CD4-positive, alpha-beta T cell treated with Interleukin-4 for 1 hour (primary cell): ENCODE results near the gene RDH13.

Experiments
- DNase-seq, 2 donors: peaks; one replicate each; pipeline ENCODE4 v3.0.0-alpha.2; 2020 to 2022

RDH13 gene

GRCh38 chr19:55091126-55091910 lies 28.4 kb upstream of the RDH13 start:
- DNase-seq = no peak

- no peak for DNase-seq
These were observed 27.6 kb upstream of the RDH13 start for GRCh38 chr19:55090564-55090963.

DNA sequence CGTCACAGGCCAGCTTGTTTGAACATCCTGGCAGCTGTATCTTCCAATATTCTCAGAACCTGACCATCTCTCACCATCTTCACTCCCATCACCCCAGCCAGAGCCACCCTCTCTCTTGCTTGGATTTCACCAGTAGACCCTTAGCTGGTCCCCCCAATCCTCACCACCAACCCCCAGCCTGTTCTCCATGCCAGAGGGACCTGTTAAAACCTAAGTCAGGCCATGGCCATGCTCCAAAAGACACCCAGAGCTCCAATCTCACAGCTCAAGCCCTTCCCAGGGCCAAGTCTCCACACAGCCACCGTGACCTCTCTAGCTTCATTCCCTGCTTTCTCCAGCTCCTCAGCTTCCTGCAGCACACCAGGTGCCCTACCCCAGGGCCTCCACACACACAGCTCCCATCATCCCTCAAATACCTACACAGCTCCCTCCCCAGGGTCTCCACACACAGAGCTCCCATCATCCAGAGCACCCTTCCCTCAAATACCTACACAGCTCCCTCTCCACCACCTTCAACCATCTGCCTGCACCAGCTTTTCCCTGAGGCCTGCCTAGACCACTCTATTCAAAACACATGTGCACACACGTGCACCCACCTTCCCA lies 26.5 kb upstream of the RDH13 start:
- no peak for DNase-seq

- peak; percentile 71 to 76 for DNase-seq
These were observed 25.8 kb upstream of the RDH13 start for GRCh38 chr19:55088543-55089341.

DNA sequence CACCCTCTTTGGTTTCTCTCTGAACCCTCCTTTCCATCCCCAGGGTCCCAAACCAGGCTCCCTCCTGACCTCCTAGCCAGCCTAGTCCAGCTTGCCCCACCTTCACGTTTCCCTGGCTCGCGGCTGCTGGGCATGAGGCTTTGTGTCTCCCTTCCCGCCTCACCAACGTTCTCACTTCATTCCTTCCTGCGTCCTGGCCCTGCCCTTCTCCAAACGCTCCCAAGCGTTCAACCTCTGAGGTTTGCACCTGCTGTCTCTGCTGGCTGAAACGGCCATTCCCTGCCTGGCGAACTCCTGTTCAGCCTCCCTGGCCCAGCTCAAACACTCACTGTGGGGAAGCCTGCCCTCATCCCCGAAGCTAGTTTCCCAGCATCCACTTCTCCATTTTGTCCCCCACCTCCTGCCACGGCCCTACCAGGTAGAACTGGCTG lies 25.1 kb upstream of the RDH13 start:
- no peak for DNase-seq

GRCh38 chr19:55087542-55087901 lies 24.6 kb upstream of the RDH13 start:
- DNase-seq = no peak

DNA sequence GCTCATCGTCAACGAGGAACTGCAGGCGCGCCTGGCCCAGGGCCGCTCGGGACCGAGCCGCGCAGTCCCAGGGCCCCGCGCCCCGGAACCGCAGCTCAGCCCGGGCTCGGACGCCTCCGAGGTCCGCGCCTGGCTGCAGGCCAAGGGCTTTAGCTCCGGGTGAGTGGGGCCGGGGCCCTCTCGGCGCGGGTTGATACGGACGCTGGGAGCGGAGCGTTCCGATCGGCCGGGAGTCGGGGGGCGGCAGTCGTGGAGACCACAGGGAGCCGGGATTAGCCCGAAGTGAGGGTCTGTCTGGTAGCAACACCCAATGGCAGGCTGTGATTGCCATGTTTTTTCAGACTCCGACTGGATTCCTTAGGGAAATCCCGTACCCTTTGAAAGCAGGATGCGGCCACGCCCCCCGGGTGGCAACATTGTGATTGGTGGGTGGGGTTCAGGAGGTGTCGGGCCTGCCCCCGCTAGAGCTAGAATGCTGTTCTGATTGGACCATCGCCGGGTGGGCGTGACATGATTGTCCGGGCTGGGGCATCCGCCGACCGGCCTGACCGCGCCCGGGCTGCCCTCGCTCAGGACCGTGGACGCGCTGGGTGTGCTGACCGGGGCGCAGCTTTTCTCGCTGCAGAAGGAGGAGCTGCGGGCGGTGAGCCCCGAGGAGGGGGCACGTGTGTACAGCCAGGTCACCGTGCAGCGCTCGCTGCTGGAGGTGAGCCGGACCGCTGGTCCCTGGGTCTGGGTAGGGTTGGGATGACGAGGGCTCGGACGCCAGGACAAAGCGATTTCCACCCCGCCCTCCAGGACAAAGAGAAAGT lies 24.0 kb upstream of the RDH13 start:
- peak; percentile 60 for DNase-seq

DNA sequence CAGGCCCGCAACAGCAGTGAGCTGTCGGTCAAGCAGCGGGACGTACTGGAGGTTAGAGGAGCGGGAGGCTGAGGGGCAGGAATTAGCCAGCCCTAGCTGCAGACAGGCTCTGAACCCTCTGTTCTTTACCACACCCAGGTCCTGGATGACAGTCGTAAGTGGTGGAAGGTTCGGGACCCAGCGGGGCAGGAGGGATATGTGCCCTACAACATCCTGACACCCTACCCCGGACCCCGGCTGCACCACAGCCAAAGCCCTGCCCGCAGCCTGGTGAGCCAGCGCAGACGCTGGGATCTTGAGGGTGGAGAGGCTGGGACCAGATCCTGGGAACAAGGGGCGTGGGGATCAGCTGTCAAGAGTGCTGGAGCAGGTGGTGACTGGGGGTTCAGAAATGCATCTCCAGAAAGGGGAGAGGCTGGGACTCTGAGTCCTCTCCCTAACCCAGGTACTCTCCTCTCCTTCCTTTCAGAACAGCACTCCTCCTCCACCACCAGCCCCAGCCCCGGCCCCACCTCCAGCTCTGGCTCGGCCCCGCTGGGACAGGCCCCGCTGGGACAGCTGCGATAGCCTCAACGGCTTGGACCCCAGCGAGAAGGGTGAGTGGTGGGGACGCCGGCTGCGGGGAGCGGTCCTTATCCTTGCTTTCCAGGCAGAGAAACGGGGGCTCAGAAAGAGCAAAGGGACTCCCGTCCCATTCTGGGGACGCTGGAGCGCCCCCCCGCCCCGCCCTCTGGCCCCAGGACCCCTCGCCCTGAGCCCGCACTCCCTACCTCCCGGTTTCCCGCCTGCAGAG lies 23.2 kb upstream of the RDH13 start:
- DNase-seq = no peak

GRCh38 chr19:55084416-55084815 lies 21.5 kb upstream of the RDH13 start:
- DNase-seq = no peak

- no peak for DNase-seq
These were observed 20.3 kb upstream of the RDH13 start for GRCh38 chr19:55083004-55083850.

DNA sequence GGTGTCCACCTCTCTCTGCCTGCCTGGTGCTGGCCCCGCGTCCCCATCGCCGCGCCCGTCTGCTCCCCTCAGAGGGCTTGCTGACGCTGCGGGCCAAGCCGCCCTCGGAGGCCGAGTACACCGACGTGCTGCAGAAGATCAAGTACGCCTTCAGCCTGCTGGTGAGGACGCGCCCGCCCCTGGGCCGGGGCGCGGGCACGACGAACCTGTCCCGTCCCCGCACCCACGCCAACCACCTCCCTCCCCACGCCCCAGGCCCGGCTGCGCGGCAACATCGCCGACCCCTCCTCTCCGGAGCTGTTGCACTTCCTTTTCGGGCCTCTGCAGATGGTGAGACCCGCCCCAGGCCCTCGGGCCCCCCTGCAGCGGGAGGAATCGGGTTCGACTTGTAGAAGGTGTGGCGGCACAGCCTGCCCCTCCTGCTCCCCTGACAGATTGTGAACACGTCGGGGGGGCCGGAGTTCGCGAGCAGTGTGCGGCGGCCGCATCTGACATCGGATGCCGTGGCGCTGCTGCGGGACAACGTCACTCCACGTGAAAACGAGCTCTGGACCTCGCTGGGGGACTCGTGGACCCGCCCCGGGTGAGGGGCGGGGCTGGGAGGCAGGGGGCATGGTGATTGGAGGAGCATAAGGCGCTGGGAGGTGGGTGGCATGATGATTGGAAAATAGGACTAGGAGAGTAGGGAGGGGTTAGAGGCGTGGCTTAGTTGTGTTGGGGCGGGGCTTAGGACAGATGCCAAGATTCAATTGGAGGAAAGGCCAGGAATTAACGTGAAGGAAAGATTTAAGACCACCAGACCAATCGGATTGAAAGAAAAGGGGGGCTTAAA lies 19.3 kb upstream of the RDH13 start:
- DNase-seq = peak; percentile 68 to 71

DNA sequence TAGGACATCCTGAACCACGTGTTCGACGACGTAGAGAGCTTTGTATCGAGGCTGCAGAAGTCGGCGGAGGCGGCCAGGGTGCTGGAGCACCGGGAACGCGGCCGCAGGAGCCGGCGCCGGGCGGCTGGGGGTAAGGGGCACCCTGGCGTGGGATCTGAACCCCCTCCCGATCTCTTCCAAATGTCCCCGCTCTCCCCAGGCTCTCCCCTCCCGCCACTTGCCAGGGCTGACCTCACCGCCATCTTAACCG lies 18.7 kb upstream of the RDH13 start:
- DNase-seq = no peak

- peak; percentile 92 to 95 for DNase-seq
These were observed 18.2 kb upstream of the RDH13 start for GRCh38 chr19:55080968-55081769.

DNA sequence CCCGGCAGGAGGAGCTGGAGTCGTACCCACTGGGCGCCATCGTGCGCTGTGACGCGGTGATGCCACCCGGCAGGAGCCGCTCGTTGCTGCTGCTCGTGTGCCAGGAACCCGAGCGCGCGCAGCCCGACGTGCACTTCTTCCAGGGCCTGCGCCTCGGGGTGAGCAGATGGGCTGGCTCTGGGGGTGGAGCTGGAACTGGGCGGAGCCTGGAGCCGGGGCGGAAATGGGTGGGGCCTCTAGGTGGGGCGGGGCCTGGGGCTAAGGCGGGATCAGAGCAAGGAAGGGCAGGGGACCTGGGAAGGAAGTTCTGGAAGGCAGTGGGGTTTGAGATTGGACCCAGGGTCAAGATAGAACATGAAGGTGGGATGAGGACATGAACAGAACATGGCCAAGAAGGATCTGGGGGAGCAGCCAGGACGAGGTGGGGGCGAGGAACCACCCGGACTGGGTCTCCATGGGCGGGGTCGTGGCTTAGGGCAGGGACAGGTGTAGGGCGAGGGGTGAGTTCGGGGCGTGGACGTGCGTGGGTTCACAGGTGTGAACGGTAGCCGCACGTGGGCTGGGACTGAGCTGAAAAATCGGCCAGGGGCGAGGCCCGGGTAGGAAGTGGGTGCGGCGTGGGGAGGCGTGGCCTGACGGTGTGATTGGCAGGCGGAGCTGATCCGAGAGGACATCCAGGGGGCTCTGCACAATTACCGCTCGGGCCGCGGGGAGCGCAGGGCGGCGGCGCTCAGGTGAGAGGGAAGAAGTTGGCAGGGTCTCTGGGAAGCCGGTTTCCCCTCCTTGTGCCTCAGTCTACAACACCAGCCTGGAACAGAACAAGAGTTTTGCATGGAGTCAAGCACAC lies 17.4 kb upstream of the RDH13 start:
- peak; percentile 66 to 73 for DNase-seq

GRCh38 chr19:55079400-55080038 lies 16.6 kb upstream of the RDH13 start:
- DNase-seq = no peak

DNA sequence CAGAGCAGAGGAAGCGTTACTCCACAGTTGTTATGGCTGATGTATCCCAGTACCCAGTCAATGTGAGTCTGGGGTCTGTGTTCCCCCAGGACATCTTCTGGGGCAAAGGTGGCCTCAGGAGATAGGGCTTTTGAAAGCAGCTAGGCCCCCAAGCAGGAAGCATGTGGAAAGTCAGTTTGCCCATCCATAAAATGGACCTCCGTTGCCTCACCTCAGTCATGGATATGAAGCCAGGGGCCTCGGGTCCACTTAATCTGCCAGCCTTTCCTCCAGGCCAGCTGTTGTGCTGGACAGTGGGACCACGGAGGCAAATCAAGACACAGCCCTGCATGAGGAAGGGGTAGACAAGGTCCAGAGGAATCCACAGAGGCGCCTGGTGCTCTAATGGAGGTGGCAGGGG lies 16.0 kb upstream of the RDH13 start:
- DNase-seq = no peak

DNA sequence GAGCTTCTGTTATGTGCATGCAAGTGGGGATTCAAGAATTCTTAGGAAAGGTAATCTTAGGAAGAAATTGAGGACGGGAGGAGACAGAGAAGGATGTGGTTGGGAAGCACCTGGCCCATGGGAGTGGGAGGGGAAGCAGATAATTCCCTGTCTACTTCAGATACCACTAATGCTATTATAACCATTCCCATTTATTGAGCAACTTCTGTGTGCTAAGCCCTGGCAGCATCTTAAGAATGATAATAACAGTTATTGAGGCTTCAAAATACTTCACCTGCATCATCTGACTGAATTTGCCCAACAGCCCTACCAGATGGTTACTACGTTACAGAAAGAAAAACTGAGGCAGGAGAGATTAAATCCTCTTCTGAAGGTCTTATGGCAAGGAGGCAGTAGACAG lies 14.2 kb upstream of the RDH13 start:
- no peak for DNase-seq

DNA sequence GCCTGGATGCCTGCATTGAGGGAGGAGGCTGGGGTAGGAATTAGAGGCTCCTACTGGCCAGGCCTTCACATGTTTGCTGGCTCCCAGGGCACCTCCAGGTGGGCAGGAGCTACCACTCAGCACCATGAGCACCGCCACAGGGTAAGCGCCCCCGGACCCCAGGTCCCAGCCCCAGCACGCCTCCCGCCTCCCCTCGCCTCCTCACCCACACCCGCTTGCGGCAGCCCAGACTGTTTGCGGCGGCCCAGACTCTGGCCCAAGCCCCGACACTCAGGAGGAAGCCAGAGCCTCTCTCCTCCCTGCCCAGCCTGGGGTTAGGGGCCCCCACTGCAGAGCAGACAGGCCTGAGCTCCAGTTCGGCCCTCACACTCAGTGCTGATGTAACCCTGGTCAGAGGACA lies 13.4 kb upstream of the RDH13 start:
- no peak for DNase-seq
